Measurements from ENCODE around the gene SPRY4. TPM values are rescaled to one million over a fixed set of nuclear protein-coding genes. Genes with fewer than 3 reads are reported as not detected.
"Not testable (repeated sequence)": the region's sequence is repeated elsewhere in the genome, so short reads cannot be mapped to it uniquely, and the experiment has no call there.

Gene SPRY4
- total RNA-seq, 1 experiment from 2014 or later: 35.5 TPM

GRCh38 chr5:142346706-142347105, 21.9 kb upstream of the SPRY4 start:
- CTCF ChIA-PET: no interaction called here
- Histone ChIP-seq H3K27me3 (replicated peaks; ENCODE audit: insufficient read depth, low read depth, low read length, poor library complexity) (no peaks in the 10 kb centered on the region), H3K9me3 (ENCODE audit: low read depth, low read length, poor library complexity, severe bottlenecking) (peaks cover 18% of the 10 kb centered on the region), H3K27ac (ENCODE audit: low read depth, low read length, poor library complexity, severe bottlenecking) (no peak overlapping the region), H3K36me3 (ENCODE audit: insufficient read depth, low read length, poor library complexity, severe bottlenecking) (no peaks in the 10 kb centered on the region), H3K4me1 (ENCODE audit: insufficient read depth, low read length, poor library complexity, severe bottlenecking) (no peaks in the 10 kb centered on the region), H3K4me3 (ENCODE audit: low read depth, low read length, poor library complexity, severe bottlenecking) (no peak overlapping the region)
- BruUV-seq (replicated peaks): no TSS peak
- intact Hi-C loops (cut with micrococcal nuclease; ENCODE audit: unreplicated experiment): no loop called here
- TF ChIP-seq, protein P1, sequence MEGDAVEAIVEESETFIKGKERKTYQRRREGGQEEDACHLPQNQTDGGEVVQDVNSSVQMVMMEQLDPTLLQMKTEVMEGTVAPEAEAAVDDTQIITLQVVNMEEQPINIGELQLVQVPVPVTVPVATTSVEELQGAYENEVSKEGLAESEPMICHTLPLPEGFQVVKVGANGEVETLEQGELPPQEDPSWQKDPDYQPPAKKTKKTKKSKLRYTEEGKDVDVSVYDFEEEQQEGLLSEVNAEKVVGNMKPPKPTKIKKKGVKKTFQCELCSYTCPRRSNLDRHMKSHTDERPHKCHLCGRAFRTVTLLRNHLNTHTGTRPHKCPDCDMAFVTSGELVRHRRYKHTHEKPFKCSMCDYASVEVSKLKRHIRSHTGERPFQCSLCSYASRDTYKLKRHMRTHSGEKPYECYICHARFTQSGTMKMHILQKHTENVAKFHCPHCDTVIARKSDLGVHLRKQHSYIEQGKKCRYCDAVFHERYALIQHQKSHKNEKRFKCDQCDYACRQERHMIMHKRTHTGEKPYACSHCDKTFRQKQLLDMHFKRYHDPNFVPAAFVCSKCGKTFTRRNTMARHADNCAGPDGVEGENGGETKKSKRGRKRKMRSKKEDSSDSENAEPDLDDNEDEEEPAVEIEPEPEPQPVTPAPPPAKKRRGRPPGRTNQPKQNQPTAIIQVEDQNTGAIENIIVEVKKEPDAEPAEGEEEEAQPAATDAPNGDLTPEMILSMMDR (conservative IDR thresholded peaks at IDR 0.05; ENCODE audit: low read depth, low read length): no peak
- no peak for TF ChIP-seq EZH2 (IDR thresholded peaks at IDR 0.05; ENCODE audit: borderline replicate concordance, low read depth, low read length, poor library complexity, severe bottlenecking)
- no peak for DNase-seq (ENCODE audit: low spot score)
- POLR2A ChIA-PET (ENCODE audit: low non-redundant PET): no interaction called here

GRCh38 chr5:142344915-142345314, 20.1 kb upstream of the SPRY4 start:
- H3K4me1 ChIP-seq (ENCODE audit: insufficient read depth, low read length, poor library complexity, severe bottlenecking); POLR2A ChIA-PET (ENCODE audit: low non-redundant PET); H3K27me3 ChIP-seq (replicated peaks; ENCODE audit: insufficient read depth, low read depth, low read length, poor library complexity); H3K27ac ChIP-seq (ENCODE audit: low read depth, low read length, poor library complexity, severe bottlenecking); intact Hi-C loops (cut with micrococcal nuclease; ENCODE audit: unreplicated experiment); H3K4me3 ChIP-seq (ENCODE audit: low read depth, low read length, poor library complexity, severe bottlenecking); CTCF ChIA-PET; DNase-seq (ENCODE audit: low spot score); BruUV-seq (replicated peaks); H3K36me3 ChIP-seq (ENCODE audit: insufficient read depth, low read length, poor library complexity, severe bottlenecking): not testable (repeated sequence)
- peaks cover 18% of the 10 kb centered on the region for H3K9me3 ChIP-seq (ENCODE audit: low read depth, low read length, poor library complexity, severe bottlenecking)

DNA sequence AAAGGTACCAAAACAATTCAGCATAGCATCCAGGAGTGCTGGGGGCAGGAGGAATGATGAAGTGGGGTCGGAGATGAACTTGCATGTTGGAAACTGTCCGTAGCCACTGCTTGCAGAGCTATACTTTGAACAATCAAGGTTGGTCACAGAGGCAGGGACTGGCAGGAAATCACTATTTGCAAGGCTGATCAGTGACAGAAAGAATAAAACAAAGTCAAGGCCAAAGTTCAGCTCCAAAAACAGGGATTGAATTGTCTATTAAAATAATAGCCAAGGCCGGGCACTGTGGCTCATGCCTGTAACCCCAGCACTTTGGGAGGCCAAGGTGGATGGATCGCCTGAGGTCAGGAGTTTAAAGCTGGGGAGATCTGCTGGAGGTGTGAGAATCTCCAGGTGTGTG, 18.7 kb upstream of the SPRY4 start:
- Histone ChIP-seq H3K27me3 (replicated peaks; ENCODE audit: insufficient read depth, low read depth, low read length, poor library complexity) (no peaks in the 10 kb centered on the region), H3K36me3 (ENCODE audit: insufficient read depth, low read length, poor library complexity, severe bottlenecking) (no peaks in the 10 kb centered on the region), H3K27ac (ENCODE audit: low read depth, low read length, poor library complexity, severe bottlenecking) (no peak overlapping the region), H3K9me3 (ENCODE audit: low read depth, low read length, poor library complexity, severe bottlenecking) (peaks cover 18% of the 10 kb centered on the region), H3K4me3 (ENCODE audit: low read depth, low read length, poor library complexity, severe bottlenecking) (no peak overlapping the region), H3K4me1 (ENCODE audit: insufficient read depth, low read length, poor library complexity, severe bottlenecking) (no peaks in the 10 kb centered on the region)
- CTCF ChIA-PET: no interaction called here
- TF ChIP-seq EZH2 (IDR thresholded peaks at IDR 0.05; ENCODE audit: borderline replicate concordance, low read depth, low read length, poor library complexity, severe bottlenecking): no peak
- TF ChIP-seq, protein P1 (conservative IDR thresholded peaks at IDR 0.05; ENCODE audit: low read depth, low read length): no peak
- no TSS peak for BruUV-seq (replicated peaks)
- intact Hi-C loops (cut with micrococcal nuclease; ENCODE audit: unreplicated experiment): no loop called here
- no peak for DNase-seq (ENCODE audit: low spot score)
- POLR2A ChIA-PET (ENCODE audit: low non-redundant PET): no interaction called here

DNA sequence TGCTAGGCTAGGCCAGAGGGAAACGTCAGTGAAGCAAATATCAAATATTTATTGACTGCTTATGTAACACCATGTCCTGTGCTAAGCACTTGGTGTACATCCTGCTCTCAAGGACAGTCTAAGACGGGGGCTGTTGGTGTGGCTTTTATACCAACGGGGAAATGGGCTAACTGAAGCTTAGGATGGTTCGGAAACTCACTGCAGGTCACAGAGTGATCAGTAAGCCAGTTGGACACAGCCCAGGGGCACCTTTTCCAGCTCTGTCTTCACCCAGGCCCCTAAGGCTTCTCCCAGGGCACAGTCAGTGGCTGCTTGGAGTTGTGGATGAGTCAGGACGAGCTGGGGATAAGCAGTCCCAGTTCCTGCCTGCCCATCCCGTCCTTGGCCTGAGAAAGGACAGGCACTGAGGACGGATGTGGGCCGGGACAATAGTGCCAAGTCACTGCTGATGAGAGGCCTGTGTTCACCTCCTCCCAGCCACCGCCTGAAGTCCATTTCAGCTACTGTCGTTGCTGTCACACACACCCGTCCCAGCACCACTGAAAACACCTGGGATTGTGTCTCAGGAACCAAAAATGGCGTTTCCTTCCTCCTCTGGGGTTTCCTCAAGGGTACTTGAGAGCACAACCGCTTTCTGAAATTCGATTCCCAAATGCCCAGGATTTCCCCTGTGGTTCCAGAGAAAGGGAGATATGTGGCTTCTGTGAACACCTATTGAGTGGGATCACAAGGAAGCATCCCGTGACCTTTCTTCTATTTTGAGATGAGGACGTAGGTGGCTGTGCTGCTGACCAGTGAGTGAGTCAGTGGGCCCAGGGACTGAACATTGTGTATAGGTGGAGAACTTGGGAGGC, 17.5 kb upstream of the SPRY4 start:
- no peaks in the 10 kb centered on the region for H3K4me1 ChIP-seq (ENCODE audit: insufficient read depth, low read length, poor library complexity, severe bottlenecking)
- H3K36me3 ChIP-seq (ENCODE audit: insufficient read depth, low read length, poor library complexity, severe bottlenecking): no peaks in the 10 kb centered on the region
- no peak for DNase-seq (ENCODE audit: low spot score)
- no peaks in the 10 kb centered on the region for H3K27me3 ChIP-seq (replicated peaks; ENCODE audit: insufficient read depth, low read depth, low read length, poor library complexity)
- intact Hi-C loops (cut with micrococcal nuclease; ENCODE audit: unreplicated experiment): no loop called here
- H3K9me3 ChIP-seq (ENCODE audit: low read depth, low read length, poor library complexity, severe bottlenecking): peaks cover 18% of the 10 kb centered on the region
- no peak overlapping the region for H3K4me3 ChIP-seq (ENCODE audit: low read depth, low read length, poor library complexity, severe bottlenecking)
- TF ChIP-seq EZH2 (IDR thresholded peaks at IDR 0.05; ENCODE audit: borderline replicate concordance, low read depth, low read length, poor library complexity, severe bottlenecking): no peak
- TF ChIP-seq, protein P1 (conservative IDR thresholded peaks at IDR 0.05; ENCODE audit: low read depth, low read length): no peak
- no peak overlapping the region for H3K27ac ChIP-seq (ENCODE audit: low read depth, low read length, poor library complexity, severe bottlenecking)
- CTCF ChIA-PET: no interaction called here
- POLR2A ChIA-PET (ENCODE audit: low non-redundant PET): no interaction called here
- no TSS peak for BruUV-seq (replicated peaks)
